ENCODE results near the gene SETD6.

The SETD6 gene

DNA sequence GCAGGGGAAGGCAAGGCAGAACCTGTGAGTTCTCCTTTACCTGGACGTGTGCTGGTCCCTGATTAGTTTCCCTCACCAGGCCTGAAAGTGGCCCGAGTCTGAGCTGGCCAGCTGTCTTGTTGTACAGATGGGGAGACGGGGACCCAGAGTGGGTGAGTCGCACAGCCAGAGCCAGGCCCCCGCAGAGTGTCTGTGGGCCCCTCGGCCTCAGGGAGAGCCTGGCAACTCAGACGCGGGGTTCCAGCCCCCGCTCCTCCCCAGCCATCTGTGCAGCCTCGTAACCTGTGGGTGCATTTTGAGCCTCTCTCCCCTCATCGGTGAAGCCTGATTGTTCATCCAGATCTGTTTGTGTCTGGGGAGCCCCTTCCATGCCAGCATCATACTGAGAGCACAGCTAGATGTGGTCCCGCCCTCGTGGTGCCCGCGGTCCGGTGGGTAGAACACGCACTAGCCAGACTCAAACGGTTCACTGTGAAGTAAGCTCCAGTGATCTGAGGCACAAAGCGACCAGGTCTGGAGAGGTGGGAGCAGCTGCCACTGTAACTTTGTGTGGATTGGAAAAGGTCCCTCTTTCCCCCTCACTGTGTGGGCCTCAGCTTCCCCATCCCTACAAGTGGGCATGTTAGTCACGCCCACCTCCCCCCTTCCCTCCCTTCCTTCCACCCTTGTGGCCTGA, 21.4 kb upstream of the SETD6 start:
- no peak for FAIRE-seq
- no peak for DNase-seq (ENCODE audit: low spot score)

DNA sequence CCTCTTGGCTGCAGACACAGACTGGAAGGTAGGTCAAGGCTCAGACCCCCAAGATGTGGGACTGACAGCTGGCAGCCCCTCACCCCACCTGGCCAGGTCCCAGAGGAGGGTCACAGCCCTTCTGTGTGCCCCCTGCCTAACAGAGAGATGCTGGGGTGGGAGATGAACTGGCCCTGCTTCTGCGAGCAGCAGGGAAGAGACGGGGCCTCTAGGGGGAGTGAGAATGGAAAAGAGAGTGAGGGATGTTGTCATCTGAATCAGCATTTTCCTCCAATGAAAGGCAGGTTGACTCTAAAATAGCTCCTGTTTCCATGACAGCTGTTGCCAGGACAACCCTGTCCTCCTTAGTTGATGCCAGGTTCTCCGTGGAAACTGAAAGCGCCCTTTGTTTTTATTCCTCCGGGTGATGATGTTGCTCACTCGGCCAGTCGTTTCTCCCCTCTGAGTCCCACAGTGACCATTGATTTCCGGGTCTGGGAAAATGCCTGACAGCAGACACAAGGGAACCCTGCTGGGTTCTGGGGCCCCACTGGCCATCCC, 20.3 kb upstream of the SETD6 start:
- FAIRE-seq (peak; percentile 27), DNase-seq (ENCODE audit: low spot score) (peak; percentile 94)

DNA sequence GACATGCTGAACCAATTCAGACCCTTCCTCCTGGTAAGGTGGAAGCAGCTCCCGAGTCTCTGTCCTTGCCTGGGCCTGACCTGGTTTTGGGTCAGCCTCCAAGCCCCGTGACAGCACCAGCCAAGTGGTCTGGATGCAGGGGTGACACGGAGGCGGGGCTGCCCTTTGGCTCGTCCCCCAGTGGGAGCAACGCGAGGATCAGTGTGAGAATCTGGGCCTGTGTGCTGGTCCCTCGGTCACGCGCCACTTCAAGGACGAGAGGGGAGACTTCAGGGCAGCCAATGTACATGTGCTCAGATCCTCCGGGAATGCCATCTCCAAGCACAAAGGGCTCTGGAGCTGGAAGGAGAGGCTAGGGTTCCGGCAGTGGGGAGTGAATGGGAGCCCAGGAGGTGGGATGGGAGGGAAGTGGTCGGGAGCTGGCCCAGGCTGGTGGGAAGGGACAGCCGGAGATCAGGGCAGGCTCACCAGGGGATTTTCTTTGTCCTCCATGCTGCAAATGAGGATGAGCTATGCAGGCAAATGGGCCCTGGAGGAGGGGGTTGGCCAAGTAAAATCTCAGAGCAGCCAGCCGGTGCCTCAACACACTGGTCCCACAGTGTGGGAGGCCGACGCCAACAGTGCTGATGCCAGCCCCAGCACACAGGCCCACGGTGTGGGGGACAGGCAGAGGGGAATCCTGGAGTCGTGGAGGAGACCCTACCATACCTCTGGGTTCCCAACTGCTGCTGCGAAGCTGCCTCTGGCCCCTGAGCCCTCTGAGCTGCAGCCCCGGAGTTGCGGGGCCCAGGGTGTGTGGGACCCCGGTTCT, 19.6 kb upstream of the SETD6 start:
- FAIRE-seq (no peak), DNase-seq (ENCODE audit: low spot score) (no peak)

DNA sequence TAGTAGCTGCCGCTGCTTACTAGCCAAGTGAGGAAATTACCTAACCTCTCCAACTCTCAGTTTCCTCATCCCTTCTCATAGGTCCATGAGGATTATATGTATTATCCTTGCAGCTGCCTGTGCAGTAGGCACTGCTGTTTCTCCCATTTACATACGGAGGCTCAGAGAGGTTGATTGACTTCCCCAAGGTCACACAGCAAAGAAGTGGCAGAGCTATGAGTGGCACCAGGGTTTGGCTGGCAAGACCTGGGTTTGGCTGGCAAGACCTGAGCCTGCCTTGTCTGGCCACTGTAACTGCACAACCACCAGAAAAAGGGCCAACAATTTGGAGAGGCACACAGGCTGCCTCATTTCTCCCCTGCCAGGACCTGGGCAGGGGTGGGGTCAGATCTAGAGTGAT, 17.8 kb upstream of the SETD6 start:
- no peak for FAIRE-seq

DNA sequence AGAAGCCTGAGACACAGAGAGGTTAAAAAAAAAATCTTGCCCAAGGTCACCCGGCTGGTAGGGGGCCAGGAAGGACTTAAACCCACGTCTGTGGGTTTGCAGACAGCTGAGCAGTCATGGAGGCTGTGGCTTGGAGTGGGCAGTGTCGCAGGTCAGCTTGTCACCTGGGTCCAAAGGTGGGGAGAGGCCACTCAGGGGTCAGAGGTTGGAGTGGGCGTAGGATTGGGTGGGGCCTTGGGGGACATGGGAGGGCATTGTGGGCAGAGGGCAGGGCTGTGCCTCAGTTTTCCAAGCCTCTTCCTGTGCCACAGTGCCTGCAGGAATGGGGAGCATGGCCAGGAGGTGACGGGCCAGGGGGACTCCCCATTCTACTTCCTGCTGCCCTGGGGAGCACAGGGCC, 17.4 kb upstream of the SETD6 start:
- FAIRE-seq (no peak), DNase-seq (ENCODE audit: low spot score) (no peak)

More for the DNA sequence above, 17.8 kb upstream of the SETD6 start:
- DNase-seq (ENCODE audit: low spot score): no peak

DNA sequence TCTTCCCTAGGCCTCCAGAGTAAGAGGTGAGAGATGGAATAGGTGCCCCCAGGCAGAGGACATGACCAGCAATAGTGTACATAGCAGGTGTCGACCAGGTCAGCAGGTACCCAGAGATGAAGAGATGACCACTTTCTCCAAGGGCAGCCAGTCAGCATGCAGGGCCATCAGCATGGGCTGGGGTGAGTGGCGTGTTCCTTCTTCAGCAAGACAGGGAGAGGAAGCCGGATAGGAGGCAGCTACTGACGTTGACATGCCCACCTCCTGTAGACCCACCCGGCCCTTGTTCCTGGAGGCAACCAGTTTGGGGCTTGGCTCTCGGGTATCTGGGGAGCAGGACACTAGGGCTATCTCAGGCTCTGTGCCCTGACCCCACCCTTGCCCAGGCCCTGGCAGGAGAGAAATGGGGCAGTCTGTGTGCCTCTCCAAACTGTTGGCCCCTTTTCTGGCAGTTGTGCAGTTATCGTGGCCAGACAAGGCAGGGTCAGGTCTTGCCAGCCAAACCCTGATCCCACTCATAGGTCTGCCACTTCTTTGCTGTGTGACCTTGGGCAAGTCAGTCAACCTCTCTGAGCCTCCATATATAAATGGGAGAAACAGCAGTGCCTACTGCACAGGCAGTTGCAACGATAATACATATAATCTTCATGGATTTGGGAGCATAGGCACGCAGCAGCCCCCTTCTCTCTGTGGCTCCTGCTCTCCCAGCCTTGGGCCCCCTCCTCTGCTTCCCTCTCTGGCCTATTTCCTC, 16.8 kb upstream of the SETD6 start:
- no peak for FAIRE-seq

DNA sequence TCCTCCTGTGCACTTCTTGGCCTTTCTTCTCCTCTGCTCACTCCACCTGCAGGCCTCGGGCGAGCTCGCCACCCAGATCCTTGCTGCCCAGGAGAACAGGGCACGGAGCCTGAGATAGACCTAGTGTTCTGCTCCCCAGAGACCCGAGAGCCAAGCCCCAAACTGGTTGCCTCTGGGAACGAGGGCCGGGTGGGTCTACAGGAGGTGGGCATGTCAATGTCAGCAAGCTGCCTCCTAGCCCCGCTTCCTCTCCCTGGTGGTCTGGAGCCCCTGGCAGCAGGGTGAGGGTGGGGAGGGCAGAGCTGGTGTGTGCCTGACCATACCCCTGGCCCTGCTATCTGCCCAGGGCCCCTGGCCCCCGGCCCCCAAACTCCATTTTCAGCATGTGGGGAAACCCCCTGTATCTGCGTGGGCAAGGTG, 16.2 kb upstream of the SETD6 start:
- no peak for DNase-seq (ENCODE audit: low spot score)
- no peak for FAIRE-seq

More for the DNA sequence above, 16.8 kb upstream of the SETD6 start:
- no peak for DNase-seq (ENCODE audit: low spot score)

DNA sequence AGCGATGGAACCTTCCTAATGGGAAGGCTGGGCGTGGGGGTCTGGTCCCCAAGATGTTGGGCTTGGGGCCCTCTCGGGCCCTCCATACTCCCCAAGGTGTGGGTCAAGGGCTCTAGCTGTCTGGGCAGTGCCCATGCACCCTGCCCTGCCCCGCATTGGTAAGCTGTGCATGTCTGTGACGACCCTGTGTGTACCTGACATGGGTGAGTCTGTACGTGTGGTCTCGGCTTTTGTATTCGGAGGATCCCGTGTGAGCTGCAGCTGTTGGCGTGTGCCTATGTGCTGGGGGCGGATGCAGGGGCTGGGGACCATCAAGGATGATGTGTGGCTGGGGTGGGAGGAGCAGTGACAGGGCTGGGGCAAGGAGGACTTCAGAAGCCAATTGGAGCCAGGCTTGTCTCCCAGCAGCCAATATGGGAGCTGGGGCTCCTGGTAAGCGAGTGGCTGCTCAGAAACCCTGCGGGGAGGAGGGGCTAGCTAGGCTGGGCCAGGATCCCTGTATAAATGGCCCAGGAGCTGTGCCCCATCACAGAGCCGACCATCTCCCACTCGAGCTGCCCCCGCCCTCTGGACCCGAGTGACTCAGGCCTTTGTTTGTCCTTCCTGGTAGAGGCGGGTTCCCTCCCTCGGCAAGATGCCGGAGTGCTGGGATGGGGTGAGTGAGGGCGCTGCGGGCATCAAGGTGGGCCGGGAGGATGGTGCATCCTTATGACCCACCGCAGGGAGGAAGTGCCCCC, 15.5 kb upstream of the SETD6 start, which contains the start of gene NDRG4:
Gene NDRG4, plus strand, starts transcription at position 529 of the 737 bp plus-strand sequence. Its CDS starts 106 bp downstream, at position 635.
- DNase-seq (ENCODE audit: low spot score) (peak; percentile 60), FAIRE-seq (no peak)

DNA sequence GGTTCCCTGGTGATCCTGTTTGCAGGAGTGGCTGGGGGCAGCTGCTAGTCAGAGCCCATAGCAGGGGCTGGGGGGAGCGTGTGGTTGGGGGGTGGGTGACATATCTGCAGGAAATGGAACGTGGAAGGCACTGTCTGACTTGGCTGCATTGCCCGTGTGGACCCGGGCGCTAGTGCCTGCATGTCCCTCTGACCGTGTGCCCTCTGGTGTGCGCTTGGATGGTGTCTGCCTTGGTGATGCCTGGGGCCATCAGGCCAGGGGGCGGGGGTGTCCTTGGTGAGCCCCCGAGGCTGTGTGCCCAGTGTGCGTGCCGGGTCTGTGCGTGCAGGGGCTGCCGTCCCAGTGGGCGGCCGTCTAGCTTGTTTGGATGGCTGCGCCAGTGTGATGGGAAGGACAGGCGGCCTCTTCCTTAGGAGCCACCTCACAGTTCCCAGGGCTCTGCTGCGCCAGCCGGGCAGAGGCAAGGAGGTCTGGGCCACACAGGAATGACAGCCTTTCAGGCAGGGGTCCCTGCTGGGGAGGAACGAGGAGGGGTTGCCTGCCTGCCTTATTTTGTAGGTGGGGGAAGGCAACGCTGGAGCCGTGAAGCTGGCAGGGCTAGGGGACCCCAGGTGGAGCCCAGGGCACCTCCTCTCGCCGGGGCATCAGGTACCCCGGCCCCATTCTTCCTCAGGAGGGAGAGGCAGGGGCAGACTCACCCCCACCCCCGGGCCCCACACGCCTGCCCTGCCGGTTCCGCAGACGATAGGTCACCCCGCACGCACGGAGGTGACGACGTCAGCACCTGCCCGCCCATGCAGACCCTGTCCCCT, 14.7 kb upstream of the SETD6 start:
- no peak for DNase-seq (ENCODE audit: low spot score)
- FAIRE-seq: no peak

DNA sequence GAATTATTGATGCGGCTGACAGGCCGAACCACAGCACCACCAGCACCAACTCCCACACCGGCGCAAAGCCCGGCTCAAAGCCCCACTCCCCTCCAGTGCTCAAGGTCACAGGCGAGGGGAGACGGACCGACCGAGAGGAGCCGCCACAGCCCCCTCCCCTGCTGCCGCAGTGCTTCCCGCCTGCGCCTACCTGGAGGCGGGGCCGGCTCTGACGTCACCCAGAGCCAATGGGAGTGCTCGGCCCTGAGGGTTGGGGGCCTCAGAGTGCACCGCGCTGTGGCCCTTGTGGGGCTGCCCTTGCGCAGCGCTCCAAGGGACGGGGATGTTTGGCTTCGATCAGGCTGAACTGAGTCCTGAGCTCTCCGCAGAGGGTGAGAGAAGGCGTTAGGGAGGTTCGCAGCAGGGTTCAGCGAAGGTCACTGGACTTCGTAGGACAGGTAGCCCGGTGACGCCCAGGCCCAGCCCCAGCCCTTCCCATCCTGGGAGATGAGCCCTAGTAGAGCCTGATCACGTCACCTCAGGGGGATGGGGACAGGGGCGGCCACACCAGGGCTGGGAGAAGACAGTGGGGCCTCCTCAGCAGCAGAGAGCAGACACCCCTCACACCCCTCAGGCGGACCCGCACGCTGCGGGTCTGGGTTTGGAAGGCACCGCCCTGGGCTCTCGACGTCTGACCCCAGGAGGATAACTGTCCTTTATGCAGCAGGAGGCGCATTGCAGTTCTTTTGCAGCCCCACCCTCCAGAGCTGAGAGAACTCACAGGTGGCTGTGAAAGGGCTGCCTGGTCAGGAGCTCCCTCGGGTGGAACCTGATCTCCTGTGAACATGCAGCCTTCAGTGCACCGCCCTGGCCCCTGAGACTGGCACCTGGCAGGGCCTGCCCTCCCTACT, 13.8 kb upstream of the SETD6 start:
- FAIRE-seq (no peak), DNase-seq (ENCODE audit: low spot score) (no peak)

DNA sequence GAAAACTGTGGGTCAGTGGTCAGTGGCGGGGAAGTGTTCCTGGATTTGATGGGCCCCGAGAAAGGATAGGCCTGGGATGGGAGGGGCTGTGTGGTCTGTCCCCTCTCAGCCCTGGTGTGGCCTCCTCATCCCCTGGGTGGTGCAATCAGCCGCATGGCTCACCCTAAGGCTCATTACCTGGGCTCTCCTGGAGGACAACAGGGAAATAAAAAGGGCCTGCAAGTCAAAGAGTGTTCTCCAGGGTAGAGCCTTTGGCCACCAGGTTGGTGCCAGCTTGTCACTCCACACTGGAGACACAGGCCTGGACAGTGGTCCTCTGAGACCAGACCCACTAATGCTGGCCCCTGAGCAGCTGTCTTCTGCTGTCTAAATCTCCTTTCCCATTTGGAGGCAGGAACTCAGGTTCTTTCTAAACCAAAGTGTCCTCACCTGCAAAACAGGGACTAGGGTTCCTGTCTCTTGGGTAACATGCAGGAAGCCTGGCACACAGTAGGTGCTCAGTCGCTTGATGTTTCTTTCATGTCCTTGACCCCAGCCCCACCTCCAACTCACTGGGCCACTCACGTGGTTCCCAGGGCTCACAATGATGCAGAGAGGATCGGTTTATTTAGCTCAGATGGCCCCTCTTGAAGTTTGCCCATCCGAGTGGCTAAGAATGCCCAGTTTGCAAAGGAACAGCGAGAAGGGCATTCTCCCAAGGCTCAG, 12.9 kb upstream of the SETD6 start:
- DNase-seq (ENCODE audit: low spot score) (no peak), FAIRE-seq (no peak)

DNA sequence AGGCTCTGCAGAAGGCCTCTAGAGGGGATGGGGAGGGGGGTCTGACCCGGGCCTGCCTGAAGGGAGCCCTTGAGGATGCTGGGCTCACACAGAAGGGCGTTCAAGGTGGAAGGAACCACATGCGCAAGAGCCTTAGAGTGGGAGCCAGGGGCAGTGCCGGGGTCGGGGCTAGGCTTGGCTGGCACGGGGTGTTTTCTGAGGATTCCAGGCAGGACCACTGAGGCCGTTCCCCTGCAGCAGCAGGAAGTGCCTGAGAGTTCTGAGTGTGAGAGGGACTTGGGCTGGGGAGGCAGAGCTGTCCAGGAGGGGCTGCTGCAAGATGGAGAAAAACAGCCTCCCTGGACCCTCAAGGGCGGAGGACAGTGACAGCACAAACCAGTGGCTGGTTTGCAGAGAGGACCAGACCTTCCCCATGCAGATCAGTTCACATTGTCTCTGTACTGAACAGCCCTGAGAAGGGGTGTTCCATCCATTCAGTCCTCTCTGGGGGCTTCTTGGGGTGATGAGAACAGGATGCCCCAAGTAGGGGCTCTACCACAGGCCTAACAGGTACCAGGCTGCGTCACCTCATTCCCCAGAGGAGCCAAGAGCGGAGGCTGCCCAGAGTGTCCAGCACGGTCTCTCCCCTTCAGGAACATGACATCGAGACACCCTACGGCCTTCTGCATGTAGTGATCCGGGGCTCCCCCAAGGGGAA, 12.0 kb upstream of the SETD6 start:
- FAIRE-seq: no peak
- no peak for DNase-seq (ENCODE audit: low spot score)

DNA sequence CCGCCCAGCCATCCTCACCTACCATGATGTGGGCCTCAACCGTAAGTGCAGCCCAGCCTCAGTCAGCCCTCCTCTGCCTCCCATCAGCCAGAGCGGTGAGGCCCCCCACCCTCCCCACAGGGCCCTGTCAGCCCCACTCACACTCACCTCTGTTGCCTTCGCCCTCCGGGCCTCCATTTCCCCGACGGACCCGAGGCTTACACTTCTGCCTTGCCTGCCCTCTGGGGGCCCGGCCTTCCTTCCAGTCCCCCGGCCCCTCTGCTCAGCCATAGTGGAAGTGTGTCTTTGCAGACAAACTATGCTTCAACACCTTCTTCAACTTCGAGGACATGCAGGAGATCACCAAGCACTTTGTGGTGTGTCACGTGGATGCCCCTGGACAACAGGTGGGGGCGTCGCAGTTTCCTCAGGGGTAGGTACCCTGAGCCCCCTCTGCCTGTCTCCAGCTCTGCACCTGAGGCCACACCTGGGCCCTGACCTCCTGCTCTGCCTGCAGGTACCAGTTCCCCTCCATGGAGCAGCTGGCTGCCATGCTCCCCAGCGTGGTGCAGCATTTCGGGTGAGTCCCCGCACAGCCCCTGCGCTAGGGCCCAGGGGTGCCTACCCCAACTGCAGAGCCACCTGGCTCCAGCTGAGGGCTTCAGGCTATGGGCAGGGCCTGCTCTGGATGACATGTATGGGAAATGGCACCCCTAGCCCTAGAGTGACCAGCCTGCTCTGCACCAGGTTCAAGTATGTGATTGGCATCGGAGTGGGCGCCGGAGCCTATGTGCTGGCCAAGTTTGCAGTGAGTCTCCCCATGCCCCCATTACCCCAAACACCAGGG, 11.2 kb upstream of the SETD6 start:
- FAIRE-seq (no peak), DNase-seq (ENCODE audit: low spot score) (no peak)

DNA sequence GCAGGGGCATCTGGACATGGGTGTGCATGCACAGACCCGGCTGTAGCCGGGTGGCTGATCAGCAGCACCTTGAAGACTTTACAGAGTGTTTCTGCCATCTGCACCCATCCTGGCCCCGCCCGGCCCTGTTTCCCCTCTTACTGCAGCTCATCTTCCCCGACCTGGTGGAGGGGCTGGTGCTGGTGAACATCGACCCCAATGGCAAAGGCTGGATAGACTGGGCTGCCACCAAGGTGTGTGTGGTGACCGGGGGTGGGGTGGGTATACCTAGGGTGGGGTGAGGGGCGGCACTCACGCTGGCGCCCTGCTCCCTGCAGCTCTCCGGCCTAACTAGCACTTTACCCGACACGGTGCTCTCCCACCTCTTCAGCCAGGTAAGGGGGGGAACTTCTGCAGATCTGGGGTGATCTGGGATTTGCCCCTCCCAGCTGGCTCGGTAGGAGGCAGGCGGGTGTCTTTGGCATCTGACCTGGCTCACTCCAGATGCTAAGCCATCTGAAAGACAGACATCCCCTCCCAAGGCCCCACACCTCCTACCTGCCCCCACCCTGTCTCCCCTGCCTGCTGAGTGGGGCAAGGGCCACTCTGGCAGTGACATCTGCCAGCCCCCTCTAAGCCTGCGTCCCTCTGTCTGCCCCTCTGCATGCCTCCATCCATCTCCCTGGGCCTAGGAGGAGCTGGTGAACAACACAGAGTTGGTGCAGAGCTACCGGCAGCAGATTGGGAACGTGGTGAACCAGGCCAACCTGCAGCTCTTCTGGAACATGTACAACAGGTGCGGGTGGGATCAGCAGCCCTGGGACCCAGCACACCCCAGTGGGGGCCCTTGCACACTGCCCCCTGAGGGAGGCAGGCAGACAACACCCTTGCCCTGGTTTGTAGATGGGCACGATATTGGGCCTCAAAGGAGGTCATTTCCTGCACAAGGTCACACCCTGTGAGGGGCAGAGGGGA, 8.8 kb upstream of the SETD6 start:
- DNase-seq (ENCODE audit: low spot score) (no peak), FAIRE-seq (no peak)

DNA sequence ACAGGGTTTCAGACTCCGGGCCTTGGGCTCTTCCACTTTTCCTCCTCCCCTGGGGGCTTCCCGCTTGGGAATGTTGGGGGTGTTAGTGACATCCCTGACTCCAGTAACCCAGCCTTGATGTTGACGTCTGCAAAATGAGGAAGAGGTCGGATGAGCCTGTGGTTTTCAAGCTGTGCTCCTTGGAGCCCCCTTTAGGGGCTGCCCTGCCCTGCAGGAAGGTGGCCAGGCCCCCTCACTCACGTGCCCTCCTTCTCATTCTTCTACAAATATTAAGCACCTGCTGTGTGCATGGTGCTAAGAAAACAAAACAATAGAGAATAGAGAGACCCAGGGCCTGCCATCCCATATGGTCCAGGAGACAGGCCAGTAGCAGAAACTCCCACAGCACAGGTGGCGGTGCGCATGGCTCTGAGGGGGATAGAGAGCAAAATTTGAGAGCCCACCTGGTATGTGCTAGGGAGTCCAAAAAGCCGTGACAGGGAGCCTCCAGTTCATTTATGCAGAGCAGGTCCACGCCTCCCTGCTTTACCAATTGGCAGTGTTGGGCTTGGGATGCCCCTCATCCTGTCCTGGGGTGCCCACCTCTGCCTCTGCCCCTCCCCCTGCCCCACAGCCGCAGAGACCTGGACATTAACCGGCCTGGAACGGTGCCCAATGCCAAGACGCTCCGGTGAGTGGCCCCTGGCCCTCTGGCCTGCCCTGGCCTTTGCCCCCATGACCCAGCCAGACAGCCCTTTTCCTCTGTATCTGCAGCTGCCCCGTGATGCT, 7.9 kb upstream of the SETD6 start:
- DNase-seq (ENCODE audit: low spot score) (no peak), FAIRE-seq (no peak)

All from RCC 7860 (cell line).